Measurements from ENCODE around the gene PHLDB2.

Gene PHLDB2

GRCh38 chr3:111954228-111954990, 95.3 kb downstream of the PHLDB2 start (continued):
- TF ChIP-seq TSHZ2 (CRISPR knock-in tag; IDR thresholded peaks at IDR 0.05) (no peak), OSR1 (CRISPR knock-in tag; IDR thresholded peaks at IDR 0.05) (no peak), GLIS3 (CRISPR knock-in tag; IDR thresholded peaks at IDR 0.05) (no peak), PATZ1 (CRISPR knock-in tag; IDR thresholded peaks at IDR 0.05; ENCODE audit: borderline replicate concordance) (0 out of 2 replicates have a peak, but pooled peaks have one; percentile 41), ARNTL (CRISPR knock-in tag; IDR thresholded peaks at IDR 0.05; ENCODE audit: borderline replicate concordance, low read depth) (no peak), TOX (CRISPR knock-in tag; IDR thresholded peaks at IDR 0.05; ENCODE audit: borderline replicate concordance) (peak; percentile 54; the same call in 1 of the 2 replicates), ZC3H10 (CRISPR knock-in tag; IDR thresholded peaks at IDR 0.05) (0 out of 2 replicates have a peak, but pooled peaks have one; percentile 38), CREB5 (CRISPR knock-in tag; IDR thresholded peaks at IDR 0.05; ENCODE audit: low read depth) (no peak)

GRCh38 chr3:111955876-111956275, 96.8 kb downstream of the PHLDB2 start:
- no peak for TF ChIP-seq RARB (CRISPR knock-in tag; IDR thresholded peaks at IDR 0.05)
- TF ChIP-seq TOX (CRISPR knock-in tag; IDR thresholded peaks at IDR 0.05; ENCODE audit: borderline replicate concordance) = no peak
- TF ChIP-seq OSR1 (CRISPR knock-in tag; IDR thresholded peaks at IDR 0.05) = no peak
- no peak for TF ChIP-seq TSHZ2 (CRISPR knock-in tag; IDR thresholded peaks at IDR 0.05)
- no peak for TF ChIP-seq GLIS3 (CRISPR knock-in tag; IDR thresholded peaks at IDR 0.05)
- TF ChIP-seq CREB5 (CRISPR knock-in tag; IDR thresholded peaks at IDR 0.05; ENCODE audit: low read depth) = no peak
- no peak for TF ChIP-seq TCF4 (CRISPR knock-in tag; IDR thresholded peaks at IDR 0.05; ENCODE audit: borderline replicate concordance)
- no peak for TF ChIP-seq POU6F1 (CRISPR knock-in tag; IDR thresholded peaks at IDR 0.05; ENCODE audit: borderline replicate concordance, low read depth)
- TF ChIP-seq CSRNP3 (CRISPR knock-in tag; IDR thresholded peaks at IDR 0.05) = no peak
- no peak for ATAC-seq
